Calu3 (cell line): ENCODE results near the gene TNFRSF25. TPM values are rescaled to one million over a fixed set of nuclear protein-coding genes. Genes with fewer than 3 reads are reported as not detected.
"Not testable (repeated sequence)": the region's sequence is repeated elsewhere in the genome, so short reads cannot be mapped to it uniquely, and the experiment has no call there.

ENCODE experiments used
- BruUV-seq: library from RNA; stranded (reverse); fragments of 400-500 nt; replicated peaks from 2 replicates; lab custom pipeline; 2021; lab: Mats Ljungman, UMichigan
- CTCF ChIA-PET: fragments of 300-600 bp; sonication (Branson Sonifier 250); formaldehyde crosslinking; loops from one replicate; lab custom pipeline; 2022; ENCODE audit warnings: antibody characterized with exemption; lab: Charles Lee
- DNase-seq: peaks from one replicate; pipeline ENCODE4 v3.0.0; 2022
- H3K27ac Mint-ChIP-seq: one replicate; pipeline ENCODE4 v1.8.0; 2022; ENCODE audit warnings: mixed read lengths; ENCODE audit not compliant: unreplicated experiment
- H3K27me3 Mint-ChIP-seq: one replicate; pipeline ENCODE4 v1.8.0; 2022; ENCODE audit warnings: mixed read lengths; ENCODE audit not compliant: unreplicated experiment
- H3K36me3 Mint-ChIP-seq: one replicate; pipeline ENCODE4 v1.8.0; 2022; ENCODE audit warnings: mild to moderate bottlenecking, moderate library complexity, mixed read lengths; ENCODE audit not compliant: insufficient read depth, unreplicated experiment
- H3K4me1 Mint-ChIP-seq: one replicate; pipeline ENCODE4 v1.8.0; 2022; ENCODE audit warnings: mild to moderate bottlenecking, low read depth, mixed read lengths; ENCODE audit not compliant: unreplicated experiment
- H3K4me3 Mint-ChIP-seq: one replicate; pipeline ENCODE4 v1.8.0; 2022; ENCODE audit warnings: mild to moderate bottlenecking, low read depth, moderate library complexity, mixed read lengths; ENCODE audit not compliant: unreplicated experiment
- H3K9me3 Mint-ChIP-seq: one replicate; pipeline ENCODE4 v1.8.0; 2022; ENCODE audit warnings: low read depth, mixed read lengths; ENCODE audit not compliant: unreplicated experiment
- intact Hi-C: fragments of 100-400 bp; cut with micrococcal nuclease; formaldehyde crosslinking; loops from one replicate; pipeline ENCODE4 v1.10.0; 2022; ENCODE audit not compliant: unreplicated experiment
- total RNA-seq: library from RNA; stranded (reverse); gene quantifications from 2 replicates; pipeline ENCODE4 v1.2.3, GENCODE V29; 2022
- TF ChIP-seq, protein P1 (sequence below): fragments of 200-600 bp; IDR thresholded peaks from one replicate; pipeline ENCODE4 v1.8.0; 2022; ENCODE audit warnings: antibody characterized with exemption; ENCODE audit not compliant: unreplicated experiment

TNFRSF25 gene
- total RNA-seq, 1 experiment from 2014 or later = 6.4 TPM

DNA sequence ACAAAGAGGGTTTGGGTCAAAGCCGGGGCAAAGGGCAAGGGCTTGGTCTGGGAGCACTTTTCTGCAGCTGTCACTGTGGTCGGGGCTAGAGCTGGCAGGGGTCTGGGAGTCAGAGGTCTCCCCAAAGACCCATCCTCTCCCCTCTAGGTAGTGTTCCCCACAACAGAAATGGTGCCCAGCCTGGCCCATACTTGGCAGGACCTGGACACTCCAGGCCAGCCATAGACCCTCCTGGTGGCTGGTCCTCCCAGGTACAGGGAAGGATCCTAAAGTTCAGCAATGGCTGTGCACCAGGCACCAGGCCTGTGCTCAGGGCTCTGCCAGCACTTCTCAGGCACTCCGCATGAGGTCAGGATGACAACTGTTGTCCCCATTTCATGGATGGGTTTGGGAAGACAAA, 30.4 kb downstream of the TNFRSF25 start:
- Mint-ChIP-seq H3K27ac (no peak overlapping the region), H3K9me3 (no peaks in the 10 kb centered on the region), H3K4me1 (no peaks in the 10 kb centered on the region), H3K4me3 (no peak overlapping the region), H3K36me3 (no peaks in the 10 kb centered on the region), H3K27me3 (peaks cover 53% of the 10 kb centered on the region)
- CTCF ChIA-PET = interaction anchor here (0.6 kb wide), 2 partner anchors 9 to 230 kb away, joined by 3 read pairs; no protein-coding TSS in a partner anchor
- no TSS peak for BruUV-seq
- intact Hi-C loops = loop anchor here (5.0 kb wide), 1 partner anchor 188 kb away; no protein-coding TSS in a partner anchor
- DNase-seq = no peak
- TF ChIP-seq, protein P1, sequence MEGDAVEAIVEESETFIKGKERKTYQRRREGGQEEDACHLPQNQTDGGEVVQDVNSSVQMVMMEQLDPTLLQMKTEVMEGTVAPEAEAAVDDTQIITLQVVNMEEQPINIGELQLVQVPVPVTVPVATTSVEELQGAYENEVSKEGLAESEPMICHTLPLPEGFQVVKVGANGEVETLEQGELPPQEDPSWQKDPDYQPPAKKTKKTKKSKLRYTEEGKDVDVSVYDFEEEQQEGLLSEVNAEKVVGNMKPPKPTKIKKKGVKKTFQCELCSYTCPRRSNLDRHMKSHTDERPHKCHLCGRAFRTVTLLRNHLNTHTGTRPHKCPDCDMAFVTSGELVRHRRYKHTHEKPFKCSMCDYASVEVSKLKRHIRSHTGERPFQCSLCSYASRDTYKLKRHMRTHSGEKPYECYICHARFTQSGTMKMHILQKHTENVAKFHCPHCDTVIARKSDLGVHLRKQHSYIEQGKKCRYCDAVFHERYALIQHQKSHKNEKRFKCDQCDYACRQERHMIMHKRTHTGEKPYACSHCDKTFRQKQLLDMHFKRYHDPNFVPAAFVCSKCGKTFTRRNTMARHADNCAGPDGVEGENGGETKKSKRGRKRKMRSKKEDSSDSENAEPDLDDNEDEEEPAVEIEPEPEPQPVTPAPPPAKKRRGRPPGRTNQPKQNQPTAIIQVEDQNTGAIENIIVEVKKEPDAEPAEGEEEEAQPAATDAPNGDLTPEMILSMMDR = no peak

DNA sequence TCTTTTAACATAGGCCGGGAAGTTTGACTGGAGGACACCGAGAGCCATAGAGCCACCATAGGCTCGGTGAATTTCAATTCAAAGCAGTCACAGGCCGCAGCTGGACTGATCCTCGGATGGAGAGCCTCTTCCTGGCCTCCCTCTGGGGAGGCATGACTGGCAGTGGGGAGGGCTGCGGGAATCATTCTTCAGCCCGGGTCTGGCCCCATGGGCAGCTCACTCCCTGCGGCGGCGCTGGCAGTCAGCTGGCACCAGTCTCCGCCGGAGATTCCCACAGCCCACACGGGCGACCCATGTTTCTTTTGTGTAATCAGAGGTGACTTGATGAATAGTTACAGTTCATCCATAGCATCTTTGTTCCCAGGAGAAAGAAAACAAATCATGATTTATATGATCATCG, 30.8 kb downstream of the TNFRSF25 start:
- CTCF ChIA-PET = interaction anchor here (0.6 kb wide), 2 partner anchors 9 to 230 kb away, joined by 3 read pairs; no protein-coding TSS in a partner anchor
- no peaks in the 10 kb centered on the region for H3K9me3 Mint-ChIP-seq
- intact Hi-C loops = loop anchor here (5.0 kb wide), 1 partner anchor 188 kb away; no protein-coding TSS in a partner anchor
- H3K36me3 Mint-ChIP-seq = no peaks in the 10 kb centered on the region
- TF ChIP-seq, protein P1 = no peak
- H3K4me3 Mint-ChIP-seq = no peak overlapping the region
- BruUV-seq = no TSS peak
- no peak for DNase-seq
- no peaks in the 10 kb centered on the region for H3K4me1 Mint-ChIP-seq
- H3K27me3 Mint-ChIP-seq = peaks cover 57% of the 10 kb centered on the region
- no peak overlapping the region for H3K27ac Mint-ChIP-seq

DNA sequence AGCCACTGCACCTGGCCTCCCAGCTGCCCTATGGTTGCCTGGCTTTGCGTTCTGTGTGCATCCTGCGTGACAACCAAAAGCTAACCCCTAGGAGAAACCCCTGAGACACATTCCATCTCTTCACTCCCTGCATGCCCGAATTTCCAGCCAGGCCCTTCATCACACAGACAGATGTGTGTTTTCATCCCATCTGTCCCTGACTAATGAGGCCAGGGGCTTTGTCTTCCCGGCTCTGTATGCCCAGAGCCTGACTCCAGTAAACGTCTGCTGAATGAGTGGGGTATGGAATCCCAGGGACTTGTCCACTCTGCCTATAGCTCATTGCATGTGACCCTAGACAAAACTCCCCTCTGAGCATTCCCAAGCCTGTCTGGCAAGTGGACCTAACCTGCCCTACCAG, 31.8 kb downstream of the TNFRSF25 start:
- BruUV-seq = no TSS peak
- DNase-seq = no peak
- H3K27ac Mint-ChIP-seq = no peak overlapping the region
- CTCF ChIA-PET = no interaction called here
- H3K27me3 Mint-ChIP-seq = peaks cover 51% of the 10 kb centered on the region
- intact Hi-C loops = no loop called here
- no peaks in the 10 kb centered on the region for H3K36me3 Mint-ChIP-seq
- no peaks in the 10 kb centered on the region for H3K9me3 Mint-ChIP-seq
- no peak overlapping the region for H3K4me3 Mint-ChIP-seq
- TF ChIP-seq, protein P1 = no peak
- no peaks in the 10 kb centered on the region for H3K4me1 Mint-ChIP-seq

DNA sequence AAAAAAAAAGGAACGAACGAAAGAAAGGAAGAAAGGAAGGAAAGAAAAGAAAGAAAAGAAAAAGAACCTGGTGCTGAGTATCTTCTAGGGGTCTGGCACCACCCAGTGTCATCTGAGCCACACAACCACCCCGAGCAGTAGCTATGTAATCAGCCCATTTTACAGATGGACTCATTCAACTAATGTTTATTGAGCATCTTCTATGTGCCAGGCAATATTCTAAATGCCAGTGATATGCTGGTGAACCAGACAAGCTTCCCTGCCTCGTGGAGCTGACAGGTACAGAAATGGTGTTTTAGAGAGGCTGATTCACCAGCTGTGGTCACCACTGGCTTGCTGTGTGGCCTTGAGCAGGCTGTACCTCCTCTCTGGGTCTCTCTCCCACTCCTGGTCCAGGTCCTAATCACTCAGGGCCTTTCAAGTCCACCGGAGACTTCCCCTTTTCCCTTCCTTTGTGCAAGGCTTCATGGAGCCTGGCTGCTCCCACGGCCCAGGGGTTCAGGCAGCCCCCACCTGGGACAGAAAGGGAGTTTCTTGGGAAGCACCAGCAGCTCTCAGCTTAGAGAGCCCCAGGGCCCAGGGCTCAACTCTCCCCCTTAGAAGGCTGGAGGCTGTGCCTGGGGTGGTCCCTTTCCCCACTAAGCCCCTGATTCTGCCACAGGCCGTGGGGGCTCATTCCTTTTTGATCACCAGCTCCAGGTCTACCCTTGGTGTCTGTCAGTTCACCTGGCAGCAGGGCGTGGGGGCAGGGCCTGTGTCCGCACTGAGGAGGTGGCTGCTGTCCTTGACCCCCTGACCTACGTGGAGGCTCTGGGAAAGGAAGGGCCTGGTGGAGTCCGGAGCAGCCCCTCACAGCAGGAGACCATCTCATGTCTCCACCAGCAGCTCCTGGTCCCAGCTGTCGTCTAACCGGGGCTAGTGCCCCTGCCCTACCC, 34.1 kb downstream of the TNFRSF25 start:
- intact Hi-C loops, H3K27ac Mint-ChIP-seq, H3K36me3 Mint-ChIP-seq, BruUV-seq, DNase-seq, H3K9me3 Mint-ChIP-seq, H3K4me3 Mint-ChIP-seq, H3K4me1 Mint-ChIP-seq: not testable (repeated sequence)
- H3K27me3 Mint-ChIP-seq = peaks cover 38% of the 10 kb centered on the region
- CTCF ChIA-PET = interaction anchor here (0.7 kb wide), 1 partner anchor 10 kb away, joined by 5 read pairs; no protein-coding TSS in a partner anchor

DNA sequence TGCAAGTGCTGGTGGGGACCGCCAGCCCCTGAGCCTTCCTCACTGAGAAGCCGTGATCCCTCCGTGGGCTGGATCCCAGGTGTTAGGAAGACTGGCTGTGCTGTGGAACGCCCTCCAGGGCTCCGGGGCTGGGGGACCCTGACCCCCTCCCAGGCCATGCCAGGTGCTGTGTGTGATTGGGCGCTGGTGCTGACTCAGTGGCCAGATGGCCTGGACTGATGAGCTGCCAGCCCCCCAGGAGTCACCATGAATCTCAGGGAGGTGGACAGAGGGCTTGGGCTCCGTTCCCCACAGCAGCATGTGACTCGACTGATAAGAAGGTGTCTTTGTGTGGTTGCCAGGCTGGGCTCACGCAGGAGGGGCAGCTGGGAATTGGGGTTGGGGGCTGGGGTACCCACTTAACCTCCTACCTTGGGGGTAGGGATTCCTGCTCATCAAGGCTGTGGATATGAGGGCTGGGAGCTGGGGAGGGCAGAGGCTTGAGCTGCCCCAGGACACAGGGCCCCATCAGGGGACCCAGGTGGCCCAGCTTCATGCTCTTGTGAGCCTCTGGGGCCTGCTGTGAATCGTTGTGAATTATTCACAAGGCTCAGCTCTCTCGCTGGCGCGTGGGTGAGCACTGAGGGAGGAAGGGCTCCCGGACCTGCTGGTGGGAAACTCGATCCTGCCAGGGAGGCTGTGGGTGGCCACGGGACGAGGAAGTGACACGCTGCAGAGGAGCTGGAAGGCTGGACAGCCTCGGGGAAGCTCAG, 36.1 kb downstream of the TNFRSF25 start:
- H3K27me3 Mint-ChIP-seq = peaks cover 33% of the 10 kb centered on the region
- BruUV-seq, H3K4me3 Mint-ChIP-seq, H3K36me3 Mint-ChIP-seq, DNase-seq, H3K9me3 Mint-ChIP-seq, intact Hi-C loops, H3K4me1 Mint-ChIP-seq, H3K27ac Mint-ChIP-seq: not testable (repeated sequence)
- CTCF ChIA-PET = interaction anchor here (0.5 kb wide), 1 partner anchor 21 kb away, joined by 12 read pairs; no protein-coding TSS in a partner anchor

DNA sequence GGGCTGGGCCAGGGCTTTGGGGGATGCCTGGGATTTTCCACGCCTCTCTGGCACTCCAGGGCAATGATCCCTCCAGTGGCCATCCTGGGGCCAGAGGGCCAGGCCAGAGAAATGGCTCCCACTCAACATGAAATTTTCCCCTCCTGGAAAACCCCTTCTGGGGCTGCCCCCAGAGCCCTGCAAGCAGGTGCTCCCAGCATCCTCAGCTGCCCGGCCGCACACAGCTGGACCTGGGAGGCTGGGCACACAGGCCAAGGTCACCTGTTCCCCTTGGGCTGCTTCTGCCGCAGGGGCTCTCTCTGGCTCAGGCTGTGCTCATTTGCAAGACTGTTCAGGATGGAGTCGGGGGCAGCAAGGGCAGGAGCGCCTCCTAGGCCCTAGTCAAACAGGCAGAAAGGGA, 37.5 kb downstream of the TNFRSF25 start:
- H3K9me3 Mint-ChIP-seq, H3K36me3 Mint-ChIP-seq, H3K4me1 Mint-ChIP-seq, DNase-seq, BruUV-seq, CTCF ChIA-PET, H3K27ac Mint-ChIP-seq, H3K4me3 Mint-ChIP-seq, intact Hi-C loops: not testable (repeated sequence)
- H3K27me3 Mint-ChIP-seq = peaks cover 32% of the 10 kb centered on the region
